K562 (cell line): Measurements from ENCODE around the gene IQCC. TPM values are rescaled to one million over a fixed set of nuclear protein-coding genes. Genes with fewer than 3 reads are reported as not detected.

Experiments used
- ELF2 ChIP-seq: fragments of 250-450 bp; sonication (Bioruptor Pico); IDR thresholded peaks from 2 replicates; pipeline ENCODE4 v1.5.0; 2021; ENCODE audit warnings: mild to moderate bottlenecking
- ELK1 ChIP-seq: sonication (generic); formaldehyde crosslinking; IDR thresholded peaks from 2 replicates; pipeline ENCODE4 v1.8.1; 2022; ENCODE audit warnings: missing genetic modification reagents
- ELK3 ChIP-seq: fragments of 450-650 bp; formaldehyde crosslinking; IDR thresholded peaks from 2 replicates; pipeline ENCODE4 v1.4.0; 2020; ENCODE audit warnings: mild to moderate bottlenecking
- FOS ChIP-seq: IDR thresholded peaks from 3 replicates; pipeline ENCODE4 v1.6.1; 2011; ENCODE audit not compliant: insufficient read length; ENCODE audit errors: extremely low read depth
- NBN ChIP-seq: fragments of 450-650 bp; IDR thresholded peaks from 2 replicates; pipeline ENCODE4 v1.6.1; 2016; ENCODE audit warnings: low read depth, mild to moderate bottlenecking
- NFRKB ChIP-seq: fragments of 450-650 bp; IDR thresholded peaks from 2 replicates; pipeline ENCODE4 v1.6.1; 2016; ENCODE audit warnings: low read depth
- PCBP2 ChIP-seq: fragments of 200-400 bp; formaldehyde crosslinking; IDR thresholded peaks from 2 replicates; pipeline ENCODE4 v1.6.1; 2018; ENCODE audit warnings: low read length, low read depth, mild to moderate bottlenecking, moderate library complexity; ENCODE audit not compliant: poor library complexity, severe bottlenecking
- RBM14 ChIP-seq: fragments of 200-400 bp; formaldehyde crosslinking; IDR thresholded peaks from 2 replicates; pipeline ENCODE4 v1.6.1; 2018; ENCODE audit warnings: low read depth, mild to moderate bottlenecking, low read length, moderate library complexity, borderline replicate concordance; ENCODE audit not compliant: insufficient read depth
- RBM39 ChIP-seq: fragments of 200-400 bp; formaldehyde crosslinking; optimal IDR thresholded peaks from 2 replicates; pipeline ENCODE3; 2018; ENCODE audit warnings: low read depth, low read length
- SFPQ ChIP-seq: fragments of 200-400 bp; formaldehyde crosslinking; IDR thresholded peaks from 2 replicates; pipeline ENCODE4 v1.6.1; 2017; ENCODE audit warnings: mild to moderate bottlenecking, low read depth, low read length, moderate library complexity
- SP2 ChIP-seq: IDR thresholded peaks from 2 replicates; pipeline ENCODE4 v1.6.1; 2011; ENCODE audit warnings: mild to moderate bottlenecking, low read depth, low read length, moderate library complexity; ENCODE audit not compliant: poor library complexity, severe bottlenecking; ENCODE audit errors: extremely low read depth
- TSHZ1 ChIP-seq: fragments of 250-450 bp; sonication (Bioruptor Pico); IDR thresholded peaks from 2 replicates; pipeline ENCODE4 v1.4.0; 2020; ENCODE audit warnings: mild to moderate bottlenecking, moderate library complexity
- ZBTB34 ChIP-seq: fragments of 250-450 bp; sonication (Bioruptor Pico); IDR thresholded peaks from 2 replicates; pipeline ENCODE4 v1.8.0; 2021; ENCODE audit warnings: mild to moderate bottlenecking, moderate library complexity
- ZNF253 ChIP-seq: fragments of 250-450 bp; sonication (Bioruptor Pico); conservative IDR thresholded peaks from 2 replicates; pipeline ENCODE4 v1.6.1; 2021; ENCODE audit warnings: mild to moderate bottlenecking
- ZNF274 ChIP-seq: IDR thresholded peaks from 2 replicates; pipeline ENCODE4 v1.6.1; 2011; ENCODE audit warnings: low read depth, mild to moderate bottlenecking, low read length, moderate library complexity, borderline replicate concordance
- ZNF695 ChIP-seq: fragments of 450-650 bp; formaldehyde crosslinking; IDR thresholded peaks from 2 replicates; pipeline ENCODE4 v1.4.0; 2020; ENCODE audit warnings: mild to moderate bottlenecking, moderate library complexity
- ZNF785 ChIP-seq: fragments of 250-450 bp; sonication (Bioruptor Pico); IDR thresholded peaks from 2 replicates; pipeline ENCODE4 v1.4.0; 2020; ENCODE audit warnings: mild to moderate bottlenecking
- polyA plus RNA-seq, 8 experiments: library from polyadenylated mRNA; depleted of rRNA in 4 of 8; stranded (reverse) in 5 of 8; unstranded in 3 of 8; fragments of >200 nt; fragmentation: Nextera tagmentation in 2 of 8; fragmentation: Illumina TruSeq in 1 of 8; extraction: Ambion mirVana in 2 of 8; extraction: Trizol in 1 of 8; gene quantifications; 2 replicates each; pipeline versions ENCODE4 v1.2.1 to v1.2.3, GENCODE V29; 2011 to 2014; ENCODE audit warnings: inconsistent platforms in 1 of 8, missing spikeins in 1 of 8
- total RNA-seq, 7 experiments: library from RNA; depleted of rRNA in 6 of 7; stranded (reverse); fragments of >200 nt in 6 of 7; fragmentation: Illumina TruSeq in 2 of 7; extraction: Trizol in 2 of 7; gene quantifications; 2 replicates each; pipeline versions ENCODE4 v1.2.1 to v1.2.3, GENCODE V29; 2011 to 2021; ENCODE audit warnings: low replicate concordance in 1 of 7

Gene IQCC
- total and polyA plus RNA-seq, 9 of the 15 experiments (the other 6 are each of a cell fraction or from before 2014, with no cell fraction given) = 8.1 to 16.5 (median 10.7) TPM

GRCh38 chr1:32221980-32222755 is 16.7 kb downstream of the IQCC start, which contains the start of the genes EIF3I and TMEM234 (continued):
- TF ChIP-seq ELK1 (CRISPR knock-in tag) = no peak
- TF ChIP-seq NFRKB = peak; percentile 74; the same call in 1 of the 2 replicates
- no peak for TF ChIP-seq FOS
- no peak for TF ChIP-seq NBN
- no peak for TF ChIP-seq RBM14
- no peak for TF ChIP-seq ZNF695 (CRISPR knock-in tag)
- no peak for TF ChIP-seq PCBP2
- TF ChIP-seq SP2 = no peak
- no peak for TF ChIP-seq RBM39
- TF ChIP-seq ELF2 (CRISPR knock-in tag) = peak; percentile 93
- no peak for TF ChIP-seq ELK3 (CRISPR knock-in tag)
- no peak for TF ChIP-seq ZNF785 (CRISPR knock-in tag)
- no peak for TF ChIP-seq TSHZ1
- no peak for TF ChIP-seq ZNF274
- no peak for TF ChIP-seq SFPQ
- TF ChIP-seq ZNF253 (CRISPR knock-in tag) = no peak
- TF ChIP-seq ZBTB34 (CRISPR knock-in tag) = no peak
